Measurements from ENCODE around the gene ELK4. TPM values are rescaled to one million over a fixed set of nuclear protein-coding genes. Genes with fewer than 3 reads are reported as not detected.

The ELK4 gene
- total and polyA plus RNA-seq, 2 of the 8 experiments (the other 6 are each of a cell fraction or from before 2014, with no cell fraction given): 2.9 to 26.3 TPM

GRCh38 chr1:205664399-205665017, 32.7 kb upstream of the ELK4 start:
- Histone ChIP-seq H3K27me3 (replicated peaks in 1 of 4; ENCODE audit: control insufficient read depth in 3 of 4, extremely low read depth in 1 of 4, insufficient read depth in 3 of 4, low read length in 3 of 4) (no peaks in the 10 kb centered on the region), H2AK5ac (ENCODE audit: low read depth, low read length) (no peak overlapping the region), H3K4ac (replicated peaks; ENCODE audit: insufficient read length, low read depth, low read length) (no peak overlapping the region), H3K18ac (ENCODE audit: extremely low read depth, low read length) (no peak overlapping the region), H2AFZ (ENCODE audit: low read length) (no peak overlapping the region), H3K79me2 (ENCODE audit: control insufficient read depth in 1 of 2, insufficient read depth in 2 of 2, low read length in 2 of 2) (peaks cover 0 to 31% of the 10 kb centered on the region in 2 experiments; a peak in 2 of 4 replicates), H3K4me1 (replicated peaks in 1 of 4; ENCODE audit: control insufficient read depth in 3 of 4, insufficient read depth in 4 of 4, low read length in 3 of 4) (peaks cover 0 to 27% (median 16%) of the 10 kb centered on the region in 4 experiments; a peak in 6 of 7 replicates), H2BK20ac (ENCODE audit: low read length) (no peak overlapping the region), H3K56ac (replicated peaks; ENCODE audit: insufficient read length, low read depth, low read length) (no peak overlapping the region), H3K27ac (ENCODE audit: low read depth, low read length) (no peak overlapping the region), H3K9ac (replicated peaks in 1 of 4; ENCODE audit: extremely low read depth in 1 of 4, low read depth in 3 of 4, low read length in 3 of 4) (no peak overlapping the region), H2BK15ac (ENCODE audit: low read length) (no peak overlapping the region), H3K4me2 (ENCODE audit: insufficient read depth in 1 of 2, low read depth in 2 of 2, low read length in 2 of 2) (no peak overlapping the region), H3K4me3 (ENCODE audit: extremely low read depth in 1 of 4, insufficient read depth in 2 of 4, low read depth in 3 of 4, low read length in 4 of 4) (no peak overlapping the region), H4K91ac (replicated peaks; ENCODE audit: insufficient read length, low read length) (no peak overlapping the region), H2BK120ac (replicated peaks; ENCODE audit: low read depth, low read length) (no peak overlapping the region), H2BK12ac (ENCODE audit: low read depth, low read length) (no peak overlapping the region), H3K9me3 (ENCODE audit: insufficient read depth in 2 of 2, low read depth in 1 of 2, low read length in 1 of 2) (no peaks in the 10 kb centered on the region), H3K14ac (ENCODE audit: insufficient read length) (no peak overlapping the region), H4K20me1 (replicated peaks in 1 of 2; ENCODE audit: control insufficient read depth in 1 of 2, insufficient read depth in 2 of 2, low read length in 2 of 2) (peaks cover 1 to 2% of the 10 kb centered on the region in 2 experiments), H3K23me2 (ENCODE audit: low read depth, low read length) (no peaks in the 10 kb centered on the region), H4K8ac (ENCODE audit: extremely low read depth, insufficient read depth, low read length) (no peak overlapping the region), H4K5ac (ENCODE audit: insufficient read length, low read depth, low read length) (no peak overlapping the region), H3K23ac (ENCODE audit: insufficient read length) (no peak overlapping the region), H2BK5ac (ENCODE audit: low read depth, low read length) (no peak overlapping the region), H3K36me3 (ENCODE audit: control insufficient read depth in 2 of 4, insufficient read depth in 4 of 4, low read length in 3 of 4) (peaks cover 2 to 13% (median 7%) of the 10 kb centered on the region in 4 experiments; a peak in 6 of 8 replicates), H3K79me1 (ENCODE audit: low read depth, low read length) (peaks cover 10% of the 10 kb centered on the region; the same call in 1 of the 2 replicates)
- DNase-seq (ENCODE audit: low read depth in 1 of 2, low spot score in 2 of 2): no peak
- ChIA-PET POLR2A (ENCODE audit: partially characterized antibody) (interaction anchor here (1.2 to 19.3 kb wide), 3 partner anchors 33 to 73 kb away, joined by 3 to 241 read pairs (median 3); no protein-coding TSS in a partner anchor), CTCF (ENCODE audit: partially characterized antibody) (interaction anchor here (0.7 to 18.5 kb wide), 4 partner anchors 9 to 43 kb away, joined by 3 to 856 read pairs (median 4); no protein-coding TSS in a partner anchor)
- FAIRE-seq: no peak
- 94% methylated on average over 18 of the region's 19 CpGs; no CpG with 5 or more reads in 1 of the 2 experiments for WGBS, 2 experiments (ENCODE audit: extremely low coverage in 1 of 2, insufficient coverage in 1 of 2, insufficient read length in 1 of 2, insufficient replicate concordance in 2 of 2, low coverage in 1 of 2, low lambda C conversion rate in 2 of 2, missing lambda C conversion rate in 1 of 2)
- TF ChIP-seq SP1 (IDR thresholded peaks at IDR 0.05; ENCODE audit: low read depth, low read length) (no peak), ATF2 (IDR thresholded peaks at IDR 0.05; ENCODE audit: low read length) (no peak), SP4 (IDR thresholded peaks at IDR 0.05; ENCODE audit: low read length) (no peak), RBBP5 (IDR thresholded peaks at IDR 0.05; ENCODE audit: borderline replicate concordance, low read depth, low read length) (no peak), ASH2L (IDR thresholded peaks at IDR 0.05; ENCODE audit: low read length) (no peak), RAD21 (IDR thresholded peaks at IDR 0.05 in 1 of 2, conservative IDR thresholded peaks at IDR 0.05 in 1 of 2; ENCODE audit: low read depth in 2 of 2, low read length in 2 of 2) (no peak), ZNF274 (IDR thresholded peaks at IDR 0.05; ENCODE audit: borderline replicate concordance, extremely low read depth, low read length) (no peak), SRF (IDR thresholded peaks at IDR 0.05; ENCODE audit: low read depth, low read length) (no peak), JUN (IDR thresholded peaks at IDR 0.05; ENCODE audit: low read depth, low read length) (no peak), ATF3 (IDR thresholded peaks at IDR 0.05; ENCODE audit: insufficient read depth, low read depth, low read length) (no peak), KDM5A (IDR thresholded peaks at IDR 0.05; ENCODE audit: low read length) (no peak)
